DND-41 (cell line): Measurements from ENCODE around the gene DLGAP4.

Experiments used
- EZH2 ChIP-seq: IDR thresholded peaks from 3 replicates; pipeline ENCODE4 v1.6.1; 2012; ENCODE audit warnings: borderline replicate concordance, low read depth, mild to moderate bottlenecking, moderate library complexity, low read length, inconsistent platforms; ENCODE audit not compliant: severe bottlenecking
- TF ChIP-seq, protein P1 (sequence below): IDR thresholded peaks from 2 replicates; pipeline ENCODE4 v1.5.1; 2012; ENCODE audit warnings: borderline replicate concordance, low read length, moderate library complexity, mild to moderate bottlenecking; ENCODE audit not compliant: poor library complexity, severe bottlenecking; ENCODE audit errors: extremely low read depth

DNA sequence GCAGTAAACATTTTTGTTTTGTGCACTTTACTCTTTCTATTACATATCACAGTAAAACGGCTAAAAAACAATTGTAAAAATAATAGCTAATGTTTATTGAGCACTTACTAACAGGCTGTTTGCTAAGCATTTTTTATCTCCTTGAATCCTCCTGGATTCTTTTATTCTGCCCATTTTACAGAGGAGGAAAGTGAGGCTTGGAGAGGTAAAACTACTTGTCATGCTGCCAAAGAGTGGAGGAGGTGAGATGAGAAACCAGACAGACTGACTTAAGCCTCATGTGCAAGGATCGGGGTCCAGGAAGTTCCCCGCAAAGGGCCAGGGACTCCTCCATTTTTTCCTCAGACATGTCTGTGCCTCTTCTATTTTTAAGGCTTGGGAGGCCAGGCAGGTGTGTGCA, 63.6 kb downstream of the DLGAP4 start:
- TF ChIP-seq, protein P1, sequence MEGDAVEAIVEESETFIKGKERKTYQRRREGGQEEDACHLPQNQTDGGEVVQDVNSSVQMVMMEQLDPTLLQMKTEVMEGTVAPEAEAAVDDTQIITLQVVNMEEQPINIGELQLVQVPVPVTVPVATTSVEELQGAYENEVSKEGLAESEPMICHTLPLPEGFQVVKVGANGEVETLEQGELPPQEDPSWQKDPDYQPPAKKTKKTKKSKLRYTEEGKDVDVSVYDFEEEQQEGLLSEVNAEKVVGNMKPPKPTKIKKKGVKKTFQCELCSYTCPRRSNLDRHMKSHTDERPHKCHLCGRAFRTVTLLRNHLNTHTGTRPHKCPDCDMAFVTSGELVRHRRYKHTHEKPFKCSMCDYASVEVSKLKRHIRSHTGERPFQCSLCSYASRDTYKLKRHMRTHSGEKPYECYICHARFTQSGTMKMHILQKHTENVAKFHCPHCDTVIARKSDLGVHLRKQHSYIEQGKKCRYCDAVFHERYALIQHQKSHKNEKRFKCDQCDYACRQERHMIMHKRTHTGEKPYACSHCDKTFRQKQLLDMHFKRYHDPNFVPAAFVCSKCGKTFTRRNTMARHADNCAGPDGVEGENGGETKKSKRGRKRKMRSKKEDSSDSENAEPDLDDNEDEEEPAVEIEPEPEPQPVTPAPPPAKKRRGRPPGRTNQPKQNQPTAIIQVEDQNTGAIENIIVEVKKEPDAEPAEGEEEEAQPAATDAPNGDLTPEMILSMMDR, result no peak
- no peak for TF ChIP-seq EZH2
